Neural cell (in vitro differentiated cells): ENCODE results near the gene MUCL3. TPM values are rescaled to one million over a fixed set of nuclear protein-coding genes. Genes with fewer than 3 reads are reported as not detected.

ENCODE experiments used
- H2AFZ ChIP-seq: fragments of 200-600, 300-800 bp; sonication (generic), shearing (Covaris generic); 2 replicates; pipeline ENCODE4 v1.6.0; 2014; ENCODE audit warnings: low read depth, mild to moderate bottlenecking, antibody characterized with exemption, low read length, moderate library complexity
- H3F3A ChIP-seq: fragments of 200-600 bp; shearing (Covaris generic); 2 replicates; pipeline ENCODE4 v1.6.1; 2016; ENCODE audit warnings: mild to moderate bottlenecking, moderate library complexity, mixed read lengths, antibody characterized with exemption, low read length; ENCODE audit not compliant: insufficient read depth, poor library complexity, severe bottlenecking
- H3K27ac ChIP-seq: fragments of 200-600, 300-800 bp; sonication (generic), shearing (Covaris generic); 2 replicates; pipeline ENCODE4 v1.5.1; 2014; ENCODE audit warnings: mild to moderate bottlenecking, low read length, moderate library complexity
- H3K27me3 ChIP-seq: fragments of 300-800, 200-600 bp; sonication (generic), shearing (Covaris generic); 2 replicates; pipeline ENCODE4 v1.6.0; 2014; ENCODE audit warnings: mild to moderate bottlenecking, low read depth, low read length, moderate library complexity; ENCODE audit not compliant: insufficient read depth
- H3K36me3 ChIP-seq: fragments of 300-800, 200-600 bp; sonication (generic), shearing (Covaris generic); 2 replicates; pipeline ENCODE4 v1.5.1; 2014; ENCODE audit warnings: mild to moderate bottlenecking, antibody characterized with exemption, low read length, moderate library complexity; ENCODE audit not compliant: insufficient read depth
- H3K4me2 ChIP-seq: fragments of 300-800, 200-600 bp; sonication (generic), shearing (Covaris generic); 2 replicates; pipeline ENCODE4 v1.6.0; 2014; ENCODE audit warnings: mild to moderate bottlenecking, low read length
- H3K4me3 ChIP-seq: fragments of 300-800, 200-600 bp; sonication (generic), shearing (Covaris generic); 2 replicates; pipeline ENCODE4 v1.5.1; 2014; ENCODE audit warnings: mild to moderate bottlenecking, low read length, moderate library complexity
- H3K79me2 ChIP-seq: fragments of 200-600 bp; shearing (Covaris generic); replicated peaks from 2 replicates; pipeline ENCODE4 v1.6.0; 2014; ENCODE audit warnings: mild to moderate bottlenecking, low read length, moderate library complexity; ENCODE audit not compliant: insufficient read depth
- H3K9ac ChIP-seq: fragments of 300-800, 200-600 bp; sonication (generic), shearing (Covaris generic); 2 replicates; pipeline ENCODE4 v1.6.1; 2016; ENCODE audit warnings: mild to moderate bottlenecking, low read length, mixed read lengths
- H3K9me2 ChIP-seq: fragments of 200-600 bp; shearing (Covaris generic); 2 replicates; pipeline ENCODE4 v1.6.1; 2016; ENCODE audit warnings: mild to moderate bottlenecking, low read length, mixed read lengths; ENCODE audit not compliant: insufficient read depth
- H3K9me3 ChIP-seq: fragments of 200-600, 300-800 bp; sonication (generic), shearing (Covaris generic); 2 replicates; pipeline ENCODE4 v1.6.1; 2016; ENCODE audit warnings: mild to moderate bottlenecking, mixed run types, low read length, moderate library complexity, mixed read lengths
- H4K20me1 ChIP-seq: fragments of 200-600 bp; shearing (Covaris generic); 2 replicates; pipeline ENCODE4 v1.6.1; 2016; ENCODE audit warnings: mild to moderate bottlenecking, mixed run types; ENCODE audit not compliant: insufficient read depth
- EP300 ChIP-seq: fragments of 450-650 bp; conservative IDR thresholded peaks from 2 replicates; pipeline ENCODE4 v1.6.1; 2014; ENCODE audit warnings: antibody characterized with exemption, mild to moderate bottlenecking, moderate library complexity; ENCODE audit not compliant: poor library complexity, severe bottlenecking
- EZH2 ChIP-seq: fragments of 200-600, 300-800 bp; shearing (Covaris generic), sonication (generic); IDR thresholded peaks from 2 replicates; pipeline ENCODE4 v1.6.1; 2014; ENCODE audit warnings: antibody characterized with exemption, low read length, borderline replicate concordance, mild to moderate bottlenecking; ENCODE audit not compliant: insufficient read depth, poor library complexity, severe bottlenecking
- MXI1 ChIP-seq: fragments of 450-650 bp; conservative IDR thresholded peaks from 2 replicates; pipeline ENCODE4 v1.6.1; 2014; ENCODE audit warnings: antibody characterized with exemption, mild to moderate bottlenecking; ENCODE audit not compliant: poor library complexity, severe bottlenecking
- POLR2AphosphoS5 ChIP-seq: IDR thresholded peaks from 2 replicates; pipeline ENCODE4 v1.6.1; 2012
- RAD21 ChIP-seq: fragments of 450-650 bp; conservative IDR thresholded peaks from 2 replicates; pipeline ENCODE4 v1.6.1; 2014; ENCODE audit warnings: antibody characterized with exemption, mild to moderate bottlenecking, moderate library complexity
- SMC3 ChIP-seq: fragments of 450-650 bp; conservative IDR thresholded peaks from 2 replicates; pipeline ENCODE4 v1.6.1; 2014; ENCODE audit warnings: antibody characterized with exemption, mild to moderate bottlenecking, moderate library complexity; ENCODE audit not compliant: poor library complexity
- TAF1 ChIP-seq: IDR thresholded peaks from 2 replicates; pipeline ENCODE4 v1.6.1; 2012; ENCODE audit warnings: low read depth
- polyA minus RNA-seq: library from RNA; depleted of rRNA, polyadenylated mRNA; stranded (reverse); fragments of >200 nt; gene quantifications from 2 replicates; pipeline ENCODE4 v1.2.3, GENCODE V29; 2014
- polyA plus RNA-seq: library from polyadenylated mRNA; depleted of rRNA; stranded (reverse); fragments of >200 nt; gene quantifications from 2 replicates; pipeline ENCODE4 v1.2.3, GENCODE V29; 2014
- TF ChIP-seq, protein P1 (sequence below): fragments of 450-650 bp; IDR thresholded peaks from 2 replicates; pipeline ENCODE4 v1.5.1; 2014; ENCODE audit warnings: antibody characterized with exemption, mild to moderate bottlenecking, moderate library complexity; ENCODE audit not compliant: poor library complexity, severe bottlenecking
- TF ChIP-seq, protein P2 (sequence below): IDR thresholded peaks from 2 replicates; pipeline ENCODE4 v1.6.1; 2012; ENCODE audit warnings: borderline replicate concordance

The MUCL3 gene, protein sequence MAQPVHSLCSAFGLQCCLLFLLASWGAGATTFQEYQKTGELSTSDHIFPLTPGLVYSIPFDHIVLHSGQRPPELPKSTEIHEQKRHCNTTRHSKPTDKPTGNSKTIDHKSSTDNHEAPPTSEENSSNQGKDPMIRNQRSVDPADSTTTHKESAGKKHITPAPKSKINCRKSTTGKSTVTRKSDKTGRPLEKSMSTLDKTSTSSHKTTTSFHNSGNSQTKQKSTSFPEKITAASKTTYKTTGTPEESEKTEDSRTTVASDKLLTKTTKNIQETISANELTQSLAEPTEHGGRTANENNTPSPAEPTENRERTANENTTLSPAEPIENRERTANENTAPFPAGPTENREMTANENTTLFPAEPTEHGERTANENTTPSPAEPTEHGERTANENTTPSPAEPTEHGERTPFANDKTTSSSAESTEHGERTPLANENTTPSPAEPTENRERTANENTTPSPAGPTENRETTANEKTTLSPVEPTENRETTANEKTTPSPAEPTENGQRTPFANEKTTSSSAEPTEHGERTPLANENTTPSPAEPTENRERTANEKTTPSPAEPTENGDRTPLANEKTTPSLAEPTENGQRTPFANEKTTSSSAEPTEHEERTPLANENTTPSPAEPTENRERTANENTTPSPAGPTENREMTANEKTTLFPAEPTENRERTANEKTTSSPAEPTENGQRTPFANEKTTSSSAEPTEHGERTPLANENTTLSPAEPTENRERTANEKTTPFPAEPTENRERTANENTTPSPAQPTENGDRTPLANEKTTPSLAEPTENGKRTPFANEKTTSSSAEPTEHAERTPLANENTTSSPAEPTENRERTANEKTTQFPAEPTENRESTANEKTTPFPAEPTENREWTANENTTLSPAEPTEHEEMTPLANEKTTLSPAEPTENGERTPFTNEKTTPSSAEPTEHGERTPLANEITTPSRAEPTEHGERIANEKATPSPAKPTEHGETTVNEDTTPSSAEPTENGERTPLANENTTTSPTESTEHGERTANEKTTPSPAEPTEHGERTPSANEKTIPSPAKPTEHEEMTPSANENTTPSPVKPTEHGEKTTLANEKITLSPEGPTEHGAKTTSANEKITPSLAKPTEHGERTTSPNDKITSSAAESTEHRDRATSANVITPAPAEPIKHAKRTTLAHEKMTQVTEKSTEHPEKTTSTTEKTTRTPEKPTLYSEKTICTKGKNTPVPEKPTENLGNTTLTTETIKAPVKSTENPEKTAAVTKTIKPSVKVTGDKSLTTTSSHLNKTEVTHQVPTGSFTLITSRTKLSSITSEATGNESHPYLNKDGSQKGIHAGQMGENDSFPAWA (N-terminal part only)
- not detected in 2 replicates for polyA plus RNA-seq
- not detected in 2 replicates for polyA minus RNA-seq

DNA sequence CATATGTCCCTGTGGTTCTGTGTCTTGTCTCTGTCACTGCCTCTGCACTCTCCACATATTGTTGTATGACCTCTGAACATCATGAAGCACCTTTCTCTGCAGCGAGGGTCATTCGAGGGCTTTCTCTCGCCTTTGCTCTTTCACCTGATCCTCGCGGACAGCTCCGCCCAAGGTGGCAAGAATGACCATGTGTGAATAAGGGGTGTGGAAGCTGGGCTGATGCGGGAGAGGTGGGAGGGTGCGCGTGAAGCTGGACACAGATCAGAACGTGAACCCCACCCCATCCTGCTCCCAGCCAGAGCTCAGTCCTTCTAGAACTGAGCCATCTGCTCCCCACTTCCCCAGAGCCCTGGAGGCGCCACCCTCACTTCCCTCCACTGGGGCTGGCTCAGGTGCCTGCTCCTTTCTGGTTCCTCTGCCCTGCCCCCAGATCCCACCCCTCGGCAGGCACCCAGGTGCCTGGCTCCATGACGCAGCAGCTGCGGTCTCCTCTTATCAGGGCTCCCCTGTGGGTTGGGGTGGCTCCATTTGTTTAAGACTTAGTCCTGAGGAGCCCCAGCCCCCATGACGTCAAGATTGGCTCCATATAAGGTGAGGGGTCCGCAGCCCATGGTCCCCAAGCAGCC lies at the start of gene MUCL3:
MUCL3 (plus strand) TSS at position 613 of the 626 bp plus-strand sequence. CDS start 27 bp downstream, outside the sequence.
- Histone ChIP-seq H3K9ac (no peak within 1 kb of the TSS), H3K9me2 (no peaks in the 10 kb centered on the region), H2AFZ (no peak within 1 kb of the TSS), H3K9me3 (no peaks in the 10 kb centered on the region), H3K36me3 (no peaks in the 10 kb centered on the region), H3K4me3 (no peak within 1 kb of the TSS), H3K27me3 (no peaks in the 10 kb centered on the region), H3K4me2 (no peak within 1 kb of the TSS), H3F3A (no peaks in the 10 kb centered on the region), H4K20me1 (no peaks in the 10 kb centered on the region), H3K79me2 (no peaks in the 10 kb centered on the region), H3K27ac (no peak within 1 kb of the TSS)
- no peak for TF ChIP-seq EZH2
- no peak for TF ChIP-seq EP300
- TF ChIP-seq POLR2AphosphoS5: no peak
- TF ChIP-seq RAD21: no peak
- TF ChIP-seq, protein P1, sequence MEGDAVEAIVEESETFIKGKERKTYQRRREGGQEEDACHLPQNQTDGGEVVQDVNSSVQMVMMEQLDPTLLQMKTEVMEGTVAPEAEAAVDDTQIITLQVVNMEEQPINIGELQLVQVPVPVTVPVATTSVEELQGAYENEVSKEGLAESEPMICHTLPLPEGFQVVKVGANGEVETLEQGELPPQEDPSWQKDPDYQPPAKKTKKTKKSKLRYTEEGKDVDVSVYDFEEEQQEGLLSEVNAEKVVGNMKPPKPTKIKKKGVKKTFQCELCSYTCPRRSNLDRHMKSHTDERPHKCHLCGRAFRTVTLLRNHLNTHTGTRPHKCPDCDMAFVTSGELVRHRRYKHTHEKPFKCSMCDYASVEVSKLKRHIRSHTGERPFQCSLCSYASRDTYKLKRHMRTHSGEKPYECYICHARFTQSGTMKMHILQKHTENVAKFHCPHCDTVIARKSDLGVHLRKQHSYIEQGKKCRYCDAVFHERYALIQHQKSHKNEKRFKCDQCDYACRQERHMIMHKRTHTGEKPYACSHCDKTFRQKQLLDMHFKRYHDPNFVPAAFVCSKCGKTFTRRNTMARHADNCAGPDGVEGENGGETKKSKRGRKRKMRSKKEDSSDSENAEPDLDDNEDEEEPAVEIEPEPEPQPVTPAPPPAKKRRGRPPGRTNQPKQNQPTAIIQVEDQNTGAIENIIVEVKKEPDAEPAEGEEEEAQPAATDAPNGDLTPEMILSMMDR: no peak
- TF ChIP-seq, protein P2, sequence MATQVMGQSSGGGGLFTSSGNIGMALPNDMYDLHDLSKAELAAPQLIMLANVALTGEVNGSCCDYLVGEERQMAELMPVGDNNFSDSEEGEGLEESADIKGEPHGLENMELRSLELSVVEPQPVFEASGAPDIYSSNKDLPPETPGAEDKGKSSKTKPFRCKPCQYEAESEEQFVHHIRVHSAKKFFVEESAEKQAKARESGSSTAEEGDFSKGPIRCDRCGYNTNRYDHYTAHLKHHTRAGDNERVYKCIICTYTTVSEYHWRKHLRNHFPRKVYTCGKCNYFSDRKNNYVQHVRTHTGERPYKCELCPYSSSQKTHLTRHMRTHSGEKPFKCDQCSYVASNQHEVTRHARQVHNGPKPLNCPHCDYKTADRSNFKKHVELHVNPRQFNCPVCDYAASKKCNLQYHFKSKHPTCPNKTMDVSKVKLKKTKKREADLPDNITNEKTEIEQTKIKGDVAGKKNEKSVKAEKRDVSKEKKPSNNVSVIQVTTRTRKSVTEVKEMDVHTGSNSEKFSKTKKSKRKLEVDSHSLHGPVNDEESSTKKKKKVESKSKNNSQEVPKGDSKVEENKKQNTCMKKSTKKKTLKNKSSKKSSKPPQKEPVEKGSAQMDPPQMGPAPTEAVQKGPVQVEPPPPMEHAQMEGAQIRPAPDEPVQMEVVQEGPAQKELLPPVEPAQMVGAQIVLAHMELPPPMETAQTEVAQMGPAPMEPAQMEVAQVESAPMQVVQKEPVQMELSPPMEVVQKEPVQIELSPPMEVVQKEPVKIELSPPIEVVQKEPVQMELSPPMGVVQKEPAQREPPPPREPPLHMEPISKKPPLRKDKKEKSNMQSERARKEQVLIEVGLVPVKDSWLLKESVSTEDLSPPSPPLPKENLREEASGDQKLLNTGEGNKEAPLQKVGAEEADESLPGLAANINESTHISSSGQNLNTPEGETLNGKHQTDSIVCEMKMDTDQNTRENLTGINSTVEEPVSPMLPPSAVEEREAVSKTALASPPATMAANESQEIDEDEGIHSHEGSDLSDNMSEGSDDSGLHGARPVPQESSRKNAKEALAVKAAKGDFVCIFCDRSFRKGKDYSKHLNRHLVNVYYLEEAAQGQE: no peak
- TF ChIP-seq TAF1: no peak
- no peak for TF ChIP-seq MXI1
- no peak for TF ChIP-seq SMC3
